Mucosa of gallbladder (tissue), 1 donor: Measurements from ENCODE around the gene RPL15. TPM values are rescaled to one million over a fixed set of nuclear protein-coding genes. Genes with fewer than 3 reads are reported as not detected.
A peak's percentile ranks its signal among the peaks of the same experiment; 100 is the strongest.

Experiments
- DNase-seq: peaks from one replicate; pipeline ENCODE4 v3.0.0-alpha.2; 2020; ENCODE audit warnings: low spot score
- total RNA-seq: library from RNA; stranded (reverse); gene quantifications from one replicate; pipeline ENCODE4 v1.2.1, GENCODE V29; 2021
- donor health status: DM: no; HTN: no; CAD: no.

Gene RPL15
- total RNA-seq, 1 donor from 2014 or later = 1,351 TPM

GRCh38 chr3:23928524-23928923, 11.6 kb downstream of the RPL15 start:
- no peak for DNase-seq

DNA sequence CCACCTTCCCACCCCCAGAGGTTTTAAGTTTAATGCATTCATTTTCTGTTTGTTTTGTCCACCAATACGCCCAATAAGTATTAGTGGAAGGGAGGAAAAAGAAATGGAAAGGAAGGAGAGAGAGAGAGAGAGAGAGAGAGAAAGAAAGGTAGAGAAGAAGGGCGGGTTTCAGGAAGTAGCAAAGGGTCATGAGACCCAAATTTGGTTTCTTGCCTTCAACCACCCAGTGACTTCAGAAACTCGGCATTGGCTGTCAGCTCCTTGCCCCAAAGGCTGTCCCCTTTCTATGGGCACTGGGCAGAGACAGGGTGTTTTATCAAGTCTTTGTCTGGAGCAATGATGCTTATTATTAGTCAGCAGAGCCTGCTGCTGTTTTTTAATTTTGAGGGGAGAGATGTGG, 14.7 kb downstream of the RPL15 start:
- DNase-seq = no peak

DNA sequence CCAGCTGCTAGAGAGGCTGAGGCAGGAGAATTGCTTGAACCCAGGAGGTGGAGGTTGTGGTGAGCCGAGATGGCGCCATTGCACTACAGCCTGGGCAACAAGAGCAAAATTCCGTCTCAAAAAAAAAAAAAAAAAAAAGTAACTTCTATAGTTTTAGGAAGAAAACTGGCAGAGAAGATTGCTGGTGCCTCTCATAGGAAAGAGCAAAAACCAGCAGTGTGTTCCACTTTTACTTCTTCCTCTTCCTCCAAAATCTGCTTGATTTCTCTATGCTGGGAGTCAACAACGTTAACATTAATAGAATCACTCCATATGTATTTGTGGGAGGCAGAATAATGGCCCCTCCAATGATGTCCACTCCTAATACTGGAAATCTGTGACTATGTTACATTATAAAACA, 15.6 kb downstream of the RPL15 start:
- DNase-seq = no peak

DNA sequence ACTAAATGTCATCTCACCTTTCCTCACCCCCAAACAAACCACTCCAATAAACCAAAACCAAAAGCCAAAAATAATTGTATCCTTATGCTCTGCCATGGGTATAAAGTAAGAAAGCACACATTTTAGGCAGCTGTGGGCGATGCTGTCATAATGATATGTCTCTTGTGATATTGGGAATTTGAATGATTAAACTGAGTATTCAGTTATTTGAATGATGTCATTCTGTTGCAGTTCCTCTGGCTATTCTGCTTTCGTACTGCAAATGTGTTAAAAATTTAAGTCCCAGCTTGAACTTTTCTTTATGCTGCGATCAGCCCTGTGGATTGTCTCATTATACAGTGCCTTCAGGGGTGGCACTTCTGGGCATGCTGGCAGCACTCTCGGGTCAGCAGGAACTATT, 17.3 kb downstream of the RPL15 start:
- DNase-seq = no peak

- no peak for DNase-seq
Observed at GRCh38 chr3:23937296-23937695, 20.4 kb downstream of the RPL15 start.

- DNase-seq = no peak
Observed at GRCh38 chr3:23938688-23939087, 21.8 kb downstream of the RPL15 start.

- DNase-seq = no peak
Observed at GRCh38 chr3:23940775-23941174, 23.8 kb downstream of the RPL15 start.

DNA sequence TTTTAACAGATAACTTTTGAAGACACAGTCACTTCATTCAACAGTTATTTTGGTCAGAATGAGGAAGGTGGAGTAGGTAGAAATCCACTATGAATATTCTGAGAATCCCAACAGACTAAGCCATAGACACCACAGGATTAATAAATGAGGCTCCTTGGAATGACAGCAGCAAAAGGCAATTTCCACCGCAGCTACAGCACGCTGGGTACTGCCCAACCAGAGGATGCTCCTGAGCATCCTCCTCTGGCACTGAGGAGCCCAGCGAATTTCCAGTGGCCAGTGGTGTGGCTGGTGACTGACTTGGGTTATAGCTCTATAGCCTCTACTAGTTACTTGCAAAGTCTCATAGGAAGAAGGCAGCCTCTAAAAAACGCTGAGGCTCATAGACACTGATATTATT, 24.5 kb downstream of the RPL15 start:
- DNase-seq = no peak

GRCh38 chr3:23942546-23942945, 25.6 kb downstream of the RPL15 start:
- DNase-seq = no peak

DNA sequence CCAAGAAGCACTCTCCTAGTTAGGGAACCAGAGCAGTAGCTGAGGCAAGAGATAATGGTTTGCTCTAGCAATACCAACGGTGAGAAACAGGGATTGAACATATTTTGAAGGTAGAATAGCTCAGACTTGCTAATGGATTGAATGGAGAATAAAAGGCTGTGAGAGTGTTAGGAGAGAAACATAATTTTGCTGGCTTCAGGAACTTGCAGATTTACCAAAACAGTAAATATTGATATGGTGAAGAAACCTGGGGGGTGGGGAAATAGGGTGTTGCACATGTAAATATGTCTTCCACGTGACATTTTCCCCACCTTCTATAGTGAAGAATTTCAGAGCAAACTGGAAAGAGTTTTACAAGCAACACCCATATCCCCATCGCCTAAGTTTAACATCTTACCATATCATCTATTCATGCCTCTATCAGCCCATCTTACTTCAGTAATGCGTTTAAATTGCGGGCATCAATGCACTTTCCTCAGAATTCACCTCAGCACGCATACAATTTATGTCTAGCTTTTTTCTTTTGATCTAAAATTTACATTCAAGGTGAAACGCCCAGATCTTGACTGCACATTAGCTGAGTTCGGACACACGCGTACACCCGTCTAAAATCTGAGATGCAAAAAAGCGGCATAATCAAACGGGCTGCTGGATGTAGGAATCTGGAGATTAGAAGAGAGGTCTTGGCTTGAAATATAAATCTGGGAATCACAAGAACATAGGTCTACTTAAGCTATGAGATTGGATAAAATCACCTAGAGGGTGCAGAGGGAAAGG, 27.3 kb downstream of the RPL15 start:
- no peak for DNase-seq

DNA sequence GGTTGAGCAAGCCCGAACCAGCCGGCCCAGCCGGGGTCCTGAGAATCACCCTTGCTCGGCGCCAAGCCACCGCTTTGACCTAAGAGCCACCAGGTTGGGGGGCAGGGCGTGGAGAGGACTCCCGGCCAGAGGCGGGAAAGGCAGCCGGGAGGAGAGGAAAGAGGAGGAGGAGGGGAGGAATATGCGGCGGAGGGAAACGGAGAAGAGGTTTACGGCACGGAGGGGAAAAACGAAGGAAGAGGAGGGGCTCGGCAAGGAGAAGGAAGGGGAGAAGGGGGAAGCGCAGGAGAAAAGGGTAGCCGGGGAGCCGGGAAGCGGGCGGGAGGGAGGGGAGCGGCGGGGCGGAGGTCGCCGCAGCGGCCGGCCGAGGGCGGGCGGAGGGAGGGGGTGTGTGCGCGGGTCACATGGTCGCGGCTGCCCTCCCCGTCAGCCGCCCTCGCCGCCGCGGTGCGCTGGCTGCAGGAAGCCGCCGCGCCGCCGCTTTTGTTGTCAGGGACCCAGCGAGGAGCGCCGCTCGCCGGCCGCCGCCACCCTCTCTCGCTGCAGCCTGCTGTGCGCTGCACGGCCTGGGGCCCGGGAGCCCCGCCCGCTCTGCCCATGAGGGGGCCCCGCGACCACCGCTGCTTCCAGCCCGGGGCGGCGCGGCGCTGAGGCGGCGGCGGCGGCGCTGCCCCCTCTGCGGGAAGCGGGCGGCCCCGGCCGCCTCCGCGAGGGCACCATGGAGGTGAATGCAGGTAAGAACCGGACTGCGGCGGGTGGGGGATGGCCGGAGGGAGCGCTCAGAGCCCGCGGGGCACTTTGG, 28.1 kb downstream of the RPL15 start, which contains the start of gene NR1D2:
TSS of gene NR1D2 (plus strand) at position 426 of the 802 bp plus-strand sequence. CDS start at position 719, 293 bp downstream.
- DNase-seq = peak; percentile 83

DNA sequence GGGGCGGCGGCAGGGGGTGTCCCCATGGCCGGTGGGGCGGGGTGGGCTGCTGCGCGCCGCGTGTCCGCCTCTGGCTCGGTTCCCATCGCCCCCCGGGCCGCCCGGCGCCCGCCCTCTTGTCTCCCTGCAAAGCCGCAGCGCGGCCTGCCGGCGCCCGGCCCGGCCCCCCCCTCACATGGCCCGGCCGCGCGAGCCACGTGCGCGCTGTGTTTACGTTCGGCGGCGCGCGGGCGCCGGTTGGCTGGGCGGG, 28.7 kb downstream of the RPL15 start:
- DNase-seq = no peak

DNA sequence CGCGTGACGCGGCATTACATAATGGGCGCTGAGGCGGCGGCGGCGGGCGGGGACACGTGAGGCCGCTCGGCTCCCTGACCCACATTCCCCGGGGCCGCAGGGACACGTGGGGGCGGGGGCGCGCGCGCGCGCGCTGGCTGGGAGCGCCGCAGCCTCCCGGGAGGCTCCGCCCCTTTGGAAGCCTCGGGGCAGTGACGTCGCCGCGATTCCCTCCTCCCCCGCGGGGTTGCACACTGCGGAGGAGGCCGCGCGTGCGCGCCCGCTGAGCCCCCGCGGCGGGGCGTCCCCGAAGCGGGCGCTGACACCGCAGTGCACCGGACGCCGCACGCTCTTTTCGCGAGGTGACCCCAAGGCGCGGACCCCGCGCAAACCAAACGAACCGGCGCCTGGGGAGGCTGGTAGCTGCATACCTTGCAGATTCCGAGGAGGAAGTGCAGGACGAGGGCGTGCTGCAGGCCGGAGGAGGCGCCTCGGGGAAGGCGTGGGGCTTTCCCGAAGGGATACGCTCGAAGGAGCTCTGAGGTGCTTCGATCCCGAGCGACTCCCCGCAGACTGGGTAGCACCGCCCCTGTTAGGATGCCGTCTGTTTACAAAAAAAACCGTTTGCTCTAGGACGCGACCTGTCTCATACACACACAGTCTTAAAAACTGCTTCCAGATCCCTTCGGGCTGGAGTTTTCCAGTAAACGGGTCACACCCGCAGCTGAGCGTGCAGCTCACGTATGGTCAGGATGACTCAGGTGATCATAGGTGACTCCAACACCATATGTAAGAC, 29.2 kb downstream of the RPL15 start:
- peak; percentile 98 for DNase-seq

DNA sequence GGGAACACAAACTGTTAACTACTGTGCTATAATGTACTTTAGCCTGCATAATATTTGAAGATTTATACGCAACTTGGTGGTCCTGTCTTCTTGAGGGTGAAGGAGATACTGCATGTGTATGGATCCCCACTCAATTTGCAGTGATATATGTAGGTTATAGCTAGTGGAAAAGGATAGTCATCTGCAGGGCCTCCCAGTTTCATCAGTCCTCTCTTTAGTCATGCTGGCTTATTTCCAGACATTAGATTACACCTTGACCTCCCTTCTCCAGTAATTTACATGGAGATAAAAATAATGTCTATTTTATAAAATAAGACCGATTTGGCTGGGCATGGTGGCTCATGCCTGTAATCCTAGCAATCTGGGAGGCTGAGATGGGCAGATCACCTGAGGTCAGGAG, 31.8 kb downstream of the RPL15 start:
- no peak for DNase-seq

DNA sequence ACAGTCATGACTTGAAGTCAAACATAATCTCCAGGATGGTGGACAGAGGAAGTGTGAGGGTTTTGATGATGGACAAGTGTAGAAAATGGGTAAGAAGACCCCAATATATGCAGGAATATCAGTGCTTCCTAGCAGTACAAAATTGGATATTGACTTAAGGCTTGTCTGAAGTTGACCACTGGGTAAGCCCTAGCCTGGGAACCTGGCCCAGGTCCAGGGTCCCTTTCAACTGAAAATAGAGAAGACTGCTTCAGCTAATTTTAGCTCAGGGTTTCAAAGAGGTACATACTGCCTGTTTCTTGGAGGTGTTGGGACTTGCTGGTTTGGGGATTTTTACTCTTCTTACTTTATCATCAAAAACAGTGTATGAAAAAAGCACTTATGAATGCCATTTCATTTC, 32.9 kb downstream of the RPL15 start:
- DNase-seq = no peak

- no peak for DNase-seq
Observed at GRCh38 chr3:23950293-23950692, 33.4 kb downstream of the RPL15 start.

DNA sequence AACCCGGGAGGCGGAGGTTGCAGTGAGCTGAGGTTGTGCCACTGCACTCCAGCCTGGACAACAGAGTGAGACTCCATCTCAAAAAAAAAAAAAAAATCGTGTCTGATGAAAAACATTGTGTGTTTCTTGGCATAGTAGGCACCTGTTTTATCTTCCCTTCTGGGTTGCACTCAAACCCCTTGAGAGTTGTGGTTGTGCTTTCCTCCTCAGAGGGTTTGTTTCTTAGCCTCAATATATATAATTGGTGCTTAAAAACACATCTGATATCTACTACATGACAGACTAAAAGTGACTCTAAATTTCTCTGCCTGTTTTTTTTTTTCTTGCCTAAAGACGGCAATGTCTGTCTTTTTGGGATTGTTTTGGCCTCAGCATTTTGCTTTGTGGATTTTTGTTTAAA, 35.7 kb downstream of the RPL15 start:
- no peak for DNase-seq

DNA sequence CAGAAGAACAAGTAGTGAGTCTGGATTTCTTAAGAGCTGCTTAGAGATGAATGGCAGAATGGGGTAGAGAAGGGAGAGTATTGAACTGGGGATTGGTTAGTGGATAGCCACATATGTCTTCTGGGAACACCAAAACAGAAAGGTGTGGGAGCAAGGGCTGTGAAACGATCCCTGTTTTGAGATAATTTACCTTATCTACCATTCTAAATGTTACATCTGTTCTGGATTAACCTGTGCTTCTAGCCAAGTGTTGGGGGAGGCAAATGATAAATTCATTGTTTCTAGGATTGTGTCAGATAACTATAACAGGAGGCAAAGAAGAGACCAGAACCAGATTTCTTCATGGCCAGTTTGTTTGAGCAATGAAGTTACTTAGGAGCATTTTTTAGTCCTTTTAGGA, 36.6 kb downstream of the RPL15 start:
- no peak for DNase-seq

DNA sequence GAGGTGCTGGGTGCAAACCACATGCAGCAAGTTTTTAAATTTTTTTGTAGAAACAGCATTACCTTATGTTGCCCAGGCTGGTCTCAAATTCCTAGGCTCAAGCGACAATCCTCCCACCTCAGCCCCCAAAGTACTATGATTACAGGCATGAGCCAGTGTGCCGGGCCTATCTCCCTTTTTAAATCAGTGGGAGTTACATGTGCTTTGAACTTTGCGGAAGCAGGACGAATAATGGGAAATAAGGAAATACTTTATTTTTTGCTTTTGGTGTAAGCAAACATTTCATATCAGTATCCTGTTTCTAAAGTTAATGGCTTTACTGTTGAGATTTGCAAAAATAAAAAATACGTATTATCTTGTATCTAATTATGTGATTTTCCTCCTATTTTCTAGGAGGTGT, 37.2 kb downstream of the RPL15 start:
- no peak for DNase-seq

GRCh38 chr3:23956701-23957100, 39.8 kb downstream of the RPL15 start:
- DNase-seq = no peak

- DNase-seq = no peak
Observed at GRCh38 chr3:23959135-23959900, 42.4 kb downstream of the RPL15 start.

DNA sequence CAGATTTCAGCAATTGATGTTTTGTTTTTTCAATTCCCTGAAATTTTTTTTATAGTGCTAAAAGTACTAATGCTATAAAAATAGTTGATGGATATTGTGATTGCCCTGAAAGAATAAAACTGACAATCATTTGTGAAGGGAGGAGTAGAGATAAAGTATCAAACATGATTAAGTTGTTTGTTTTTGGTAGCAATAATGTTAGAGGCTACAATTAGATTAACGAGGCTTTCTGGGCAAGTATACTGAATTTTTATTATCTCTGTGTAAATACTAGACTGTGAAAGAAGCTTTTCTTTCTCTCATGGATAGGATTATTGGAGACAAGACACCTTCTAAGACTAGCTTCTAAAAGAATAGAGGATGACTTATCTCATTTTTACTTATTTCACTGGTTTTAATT, 43.7 kb downstream of the RPL15 start:
- DNase-seq = no peak
